Endometrial microvascular endothelial cells (primary cell): ENCODE results near the gene TUBB8. TPM values are rescaled to one million over a fixed set of nuclear protein-coding genes. Genes with fewer than 3 reads are reported as not detected.
"Not testable (repeated sequence)": the region's sequence is repeated elsewhere in the genome, so short reads cannot be mapped to it uniquely, and the experiment has no call there.

Experiments used
- in situ Hi-C: cut with HindIII; loops from 2 replicates; pipeline ENCODE4 v1.10.0; 2017; ENCODE audit warnings: low sequenced_read_pairs, low pct_unique_long_range_greater_than_20kb; ENCODE audit errors: inconsistent ontology term
- total RNA-seq: library from RNA; depleted of rRNA; stranded (reverse); fragments of >200 nt; gene quantifications from one replicate; pipeline ENCODE4 v1.2.3, GENCODE V29; 2015; ENCODE audit errors: inconsistent ontology term

The TUBB8 gene
- total RNA-seq, 1 donor from 2014 or later = not detected

DNA sequence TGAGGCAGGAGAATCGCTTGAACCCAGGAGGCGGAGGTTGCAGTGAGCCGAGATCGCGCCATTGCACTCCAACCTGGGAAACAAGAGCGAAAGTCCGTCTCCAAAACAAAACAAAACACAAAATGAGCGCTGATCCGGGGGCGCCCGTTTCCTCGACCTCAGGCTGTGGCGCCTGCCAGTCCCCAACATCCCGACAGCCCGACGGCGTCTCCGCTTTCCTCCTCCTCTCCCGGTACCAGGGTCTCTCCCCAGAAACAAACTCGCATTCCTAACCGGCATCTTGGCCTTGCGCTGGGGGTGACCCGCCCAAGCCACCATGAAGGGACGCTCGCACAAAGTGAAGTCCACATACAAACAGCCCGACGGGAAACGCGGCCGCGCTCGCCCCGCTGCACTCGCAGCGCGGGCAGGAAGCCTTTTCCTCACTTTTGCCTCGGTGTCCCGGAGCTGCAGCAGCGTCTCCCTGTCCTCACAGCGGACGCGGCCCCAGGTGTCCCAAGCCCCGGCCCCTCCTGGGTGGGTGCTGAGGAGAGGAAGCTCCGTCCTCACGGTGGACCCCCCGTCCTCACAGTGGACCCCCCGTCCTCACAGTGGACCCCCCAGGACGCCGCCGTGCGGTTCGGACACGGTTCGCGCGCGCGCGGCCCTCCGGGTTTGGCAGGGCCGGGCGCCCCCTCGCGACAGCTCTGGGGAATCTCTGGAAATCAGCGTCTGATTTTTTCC, 24.6 kb upstream of the TUBB8 start:
- in situ Hi-C loops = not testable (repeated sequence)

DNA sequence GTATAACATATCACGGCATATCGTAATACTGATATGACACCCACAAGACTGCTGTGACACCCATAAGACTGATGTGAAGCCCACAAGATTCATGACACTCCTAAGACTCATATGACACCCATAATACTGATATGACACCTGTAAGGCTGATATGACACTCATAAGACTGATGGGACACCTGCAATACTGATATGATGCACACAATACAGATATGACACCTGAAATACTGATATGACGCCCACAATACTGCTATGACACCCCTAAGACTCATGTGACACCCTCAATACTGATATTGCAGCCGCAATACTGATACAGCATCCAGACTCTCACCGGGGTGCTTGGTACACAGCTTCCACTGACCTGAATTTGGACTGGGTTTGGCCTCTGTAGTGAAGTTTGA, 19.1 kb upstream of the TUBB8 start:
- in situ Hi-C loops = not testable (repeated sequence)

DNA sequence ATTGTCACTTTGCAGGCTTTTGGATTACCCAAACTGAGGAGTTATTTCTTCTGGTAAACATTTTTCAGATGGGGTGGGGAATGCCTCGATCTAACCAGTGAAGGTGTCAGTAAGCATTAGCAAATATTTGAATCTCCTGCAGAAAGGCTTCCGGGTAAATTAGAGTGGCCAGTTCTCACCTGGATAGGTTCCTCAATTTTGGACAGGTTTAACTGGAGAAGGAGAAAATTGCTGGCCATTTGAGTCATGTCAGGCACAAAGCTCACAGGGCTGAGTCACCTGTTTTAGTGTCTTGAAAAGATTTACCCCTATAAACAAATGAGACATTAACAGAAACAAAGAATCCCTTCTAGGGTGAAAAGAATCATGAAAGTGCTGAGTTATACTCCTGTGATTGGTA, 830 bp upstream of the TUBB8 start:
- in situ Hi-C loops = not testable (repeated sequence)

- in situ Hi-C loops = not testable (repeated sequence)
Observed at GRCh38 chr10:47864-48263, 1.2 kb downstream of the TUBB8 start.

DNA sequence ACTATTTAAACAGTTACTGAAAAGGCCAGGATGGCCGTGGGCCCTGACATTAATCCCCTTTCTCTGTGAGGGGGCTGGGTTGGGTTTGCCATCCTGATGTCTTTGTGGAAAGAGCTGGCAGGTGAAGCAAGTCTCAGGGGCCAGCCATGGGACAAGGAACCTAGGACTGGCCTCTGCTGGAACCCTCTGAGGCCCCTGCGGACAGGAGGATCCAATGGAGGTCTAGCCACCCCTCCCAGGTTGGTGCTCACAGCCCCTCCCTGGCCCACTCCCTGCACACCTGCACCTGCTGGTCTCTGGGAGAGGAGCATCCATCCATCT, 35.8 kb downstream of the TUBB8 start:
- in situ Hi-C loops = not testable (repeated sequence)

DNA sequence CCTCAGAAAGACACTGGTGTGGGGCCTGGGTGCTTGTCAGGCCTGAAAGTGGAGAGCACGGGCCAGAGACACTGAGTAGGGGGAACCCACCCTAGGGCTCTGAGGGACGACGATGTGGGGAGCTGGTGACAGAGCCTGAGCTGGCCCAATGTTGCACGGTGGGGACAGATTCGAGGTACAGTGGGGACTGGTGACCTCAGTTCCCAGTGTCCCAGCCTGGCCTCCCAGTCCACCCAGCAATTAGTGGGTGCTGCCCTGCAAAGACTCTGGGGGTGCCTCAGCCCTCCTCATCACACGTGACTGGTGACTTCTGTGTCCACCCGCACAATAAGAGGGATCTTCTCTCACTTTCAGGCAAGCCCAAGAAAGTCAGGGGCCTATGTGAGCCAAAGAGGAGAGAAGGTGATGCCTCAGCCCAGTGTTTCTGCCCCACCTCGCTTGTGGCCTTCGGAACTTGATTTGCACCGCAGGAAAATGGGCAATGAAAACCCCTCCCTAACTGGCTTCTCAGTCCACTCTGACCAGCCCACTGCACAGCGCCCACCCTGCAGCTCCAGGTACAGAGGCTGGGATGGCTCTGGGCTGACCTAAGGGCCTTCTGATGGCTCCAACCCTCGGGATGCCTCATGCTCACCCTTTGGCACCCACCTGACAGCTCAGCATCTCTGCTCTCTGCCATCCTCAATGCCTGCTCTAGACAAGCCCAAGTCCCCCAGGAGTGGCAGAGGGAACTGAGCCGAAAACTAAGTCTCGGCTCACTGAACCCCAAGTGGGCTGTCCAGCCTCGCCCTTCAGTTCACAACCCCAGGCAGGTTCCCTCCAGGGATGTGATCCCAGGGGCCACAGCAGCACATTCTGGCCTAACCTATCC, 36.4 kb downstream of the TUBB8 start:
- in situ Hi-C loops = not testable (repeated sequence)

DNA sequence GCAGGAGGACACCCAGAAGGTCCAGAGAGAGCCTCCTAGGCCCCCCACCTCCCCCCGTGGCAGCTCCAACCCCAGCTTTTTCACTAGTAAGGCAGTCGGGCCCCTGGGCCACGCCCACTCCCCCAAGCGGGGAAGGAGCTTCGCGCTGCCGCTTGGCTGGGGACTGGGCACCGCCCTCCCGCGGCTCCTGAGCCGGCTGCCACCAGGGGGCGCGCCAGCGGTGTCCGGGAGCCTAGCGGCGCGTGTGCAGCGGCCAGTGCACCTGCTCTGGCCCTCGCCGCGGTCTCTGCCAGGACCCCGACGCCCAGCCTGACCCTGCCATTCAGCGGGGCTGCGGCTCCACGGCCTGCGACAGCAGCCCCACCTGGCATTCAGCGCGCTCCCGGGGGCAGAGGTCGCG, 37.8 kb downstream of the TUBB8 start:
- in situ Hi-C loops = not testable (repeated sequence)

DNA sequence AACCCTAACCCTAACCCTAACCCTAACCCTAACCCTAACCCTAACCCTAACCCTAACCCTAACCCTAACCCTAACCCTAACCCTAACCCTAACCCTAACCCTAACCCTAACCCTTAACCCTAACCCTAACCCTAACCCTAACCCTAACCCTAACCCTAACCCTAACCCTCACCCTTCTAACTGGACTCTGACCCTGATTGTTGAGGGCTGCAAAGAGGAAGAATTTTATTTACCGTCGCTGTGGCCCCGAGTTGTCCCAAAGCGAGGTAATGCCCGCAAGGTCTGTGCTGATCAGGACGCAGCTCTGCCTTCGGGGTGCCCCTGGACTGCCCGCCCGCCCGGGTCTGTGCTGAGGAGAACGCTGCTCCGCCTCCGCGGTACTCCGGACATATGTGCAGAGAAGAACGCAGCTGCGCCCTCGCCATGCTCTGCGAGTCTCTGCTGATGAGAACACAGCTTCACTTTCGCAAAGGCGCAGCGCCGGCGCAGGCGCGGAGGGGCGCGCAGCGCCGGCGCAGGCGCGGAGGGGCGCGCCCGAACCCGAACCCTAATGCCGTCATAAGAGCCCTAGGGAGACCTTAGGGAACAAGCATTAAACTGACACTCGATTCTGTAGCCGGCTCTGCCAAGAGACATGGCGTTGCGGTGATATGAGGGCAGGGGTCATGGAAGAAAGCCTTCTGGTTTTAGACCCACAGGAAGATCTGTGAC, 38.7 kb downstream of the TUBB8 start:
- in situ Hi-C loops = not testable (repeated sequence)

Other genes with a start within 250 kb of the TUBB8 start
- gene ZMYND11, start 86.2 kb upstream of the TUBB8 start, total RNA-seq = 39.0 TPM